IMR-90 (cell line): ENCODE measurements around the gene MYL2. TPM values are rescaled to one million over a fixed set of nuclear protein-coding genes. Genes with fewer than 3 reads are reported as not detected.

ENCODE experiments used
- ATAC-seq: fragments of 200-7000 bp; cut with Tn5 transposase; 2 replicates; pipeline ENCODE4 v1.9.1; 2020; ENCODE audit warnings: low read depth, mild to moderate bottlenecking, moderate library complexity
- BruUV-seq: library from RNA; stranded (reverse); fragments of 400-500 nt; replicated peaks from 2 replicates; lab custom pipeline; 2021; lab: Mats Ljungman, UMichigan
- CTCF ChIA-PET: fragments of 300-600 bp; formaldehyde crosslinking; extraction: SDS; loops from one replicate; lab custom pipeline; 2021; ENCODE audit warnings: antibody characterized with exemption; lab: Yijun Ruan, JAX
- POLR2A ChIA-PET: fragments of 300-600 bp; sonication (Branson Sonifier 250); formaldehyde crosslinking; loops from one replicate; lab custom pipeline; 2022; ENCODE audit warnings: antibody characterized with exemption; ENCODE audit not compliant: unreplicated experiment; lab: Charles Lee
- DNase-seq: peaks from one replicate; pipeline ENCODE4 v3.0.0; 2013
- H2AFZ ChIP-seq: replicated peaks from 2 replicates; pipeline ENCODE3; 2013; ENCODE audit warnings: low read length, mild to moderate bottlenecking; ENCODE audit not compliant: poor library complexity
- H2AK5ac ChIP-seq: 2 replicates; pipeline ENCODE4 v1.6.1; 2013; ENCODE audit warnings: low read depth, low read length, inconsistent platforms
- H2AK9ac ChIP-seq: replicated peaks from 2 replicates; pipeline ENCODE3; 2013; ENCODE audit warnings: mild to moderate bottlenecking, low read depth, low read length, moderate library complexity; ENCODE audit not compliant: poor library complexity
- H2BK120ac ChIP-seq: 2 replicates; pipeline ENCODE4 v1.6.1; 2013; ENCODE audit warnings: low read depth, low read length, inconsistent platforms
- H2BK15ac ChIP-seq: 3 replicates; pipeline ENCODE4 v1.6.1; 2013; ENCODE audit warnings: low read depth, low read length, inconsistent platforms
- H2BK20ac ChIP-seq: 2 replicates; pipeline ENCODE4 v1.6.1; 2013; ENCODE audit warnings: low read depth, mild to moderate bottlenecking, inconsistent platforms, low read length, moderate library complexity
- H2BK5ac ChIP-seq: 2 replicates; pipeline ENCODE4 v1.6.1; 2013; ENCODE audit warnings: mild to moderate bottlenecking, low read depth, low read length, inconsistent platforms; ENCODE audit not compliant: poor library complexity, severe bottlenecking
- H3K14ac ChIP-seq: replicated peaks from 2 replicates; pipeline ENCODE4 v1.6.1; 2013; ENCODE audit warnings: low read depth, low read length, inconsistent platforms
- H3K18ac ChIP-seq: 2 replicates; pipeline ENCODE4 v1.6.1; 2013; ENCODE audit warnings: low read depth, low read length, control low read depth
- H3K23ac ChIP-seq: 2 replicates; pipeline ENCODE4 v1.6.1; 2013; ENCODE audit warnings: low read depth, low read length, inconsistent platforms
- H3K27ac ChIP-seq: 2 replicates; pipeline ENCODE4 v1.5.1; 2013; ENCODE audit warnings: mild to moderate bottlenecking, control low read depth, low read length; ENCODE audit not compliant: insufficient read depth
- H3K27me3 ChIP-seq: 2 replicates; pipeline ENCODE4 v1.6.1; 2013; ENCODE audit warnings: low read length; ENCODE audit not compliant: control insufficient read depth, insufficient read depth
- H3K36me3 ChIP-seq: 2 replicates; pipeline ENCODE4 v1.6.1; 2013; ENCODE audit warnings: low read length, mixed read lengths; ENCODE audit not compliant: control insufficient read depth, insufficient read depth
- H3K4ac ChIP-seq: 2 replicates; pipeline ENCODE4 v1.6.1; 2013; ENCODE audit warnings: low read depth, low read length, inconsistent platforms
- H3K4me1 ChIP-seq: 2 replicates; pipeline ENCODE4 v1.6.1; 2013; ENCODE audit warnings: low read length, mixed read lengths; ENCODE audit not compliant: control insufficient read depth, insufficient read depth
- H3K4me2 ChIP-seq: 2 replicates; pipeline ENCODE4 v1.6.1; 2013; ENCODE audit warnings: low read depth, mild to moderate bottlenecking, control low read depth, low read length, moderate library complexity
- H3K4me3 ChIP-seq: 2 replicates; pipeline ENCODE4 v1.5.1; 2013; ENCODE audit warnings: low read depth, mild to moderate bottlenecking, control low read depth, low read length, moderate library complexity; ENCODE audit not compliant: insufficient read depth
- H3K56ac ChIP-seq: 2 replicates; pipeline ENCODE4 v1.6.1; 2013; ENCODE audit warnings: low read length, inconsistent platforms; ENCODE audit not compliant: insufficient read depth; ENCODE audit errors: extremely low read depth
- H3K79me1 ChIP-seq, 2 experiments: 2 replicates each; pipeline ENCODE4 v1.6.1; 2013; ENCODE audit warnings: low read length in 2 of 2, inconsistent platforms in 1 of 2, low read depth in 1 of 2
- H3K9ac ChIP-seq: 2 replicates; pipeline ENCODE4 v1.6.1; 2013; ENCODE audit warnings: low read depth, low read length, control low read depth
- H3K9me1 ChIP-seq: 2 replicates; pipeline ENCODE4 v1.6.1; 2013; ENCODE audit warnings: low read length, inconsistent platforms; ENCODE audit not compliant: insufficient read depth
- H3K9me3 ChIP-seq: 2 replicates; pipeline ENCODE4 v1.6.1; 2013; ENCODE audit warnings: low read length; ENCODE audit not compliant: control insufficient read depth, insufficient read depth
- H4K20me1 ChIP-seq: 2 replicates; pipeline ENCODE4 v1.6.1; 2013; ENCODE audit warnings: low read length, inconsistent platforms; ENCODE audit not compliant: insufficient read depth
- H4K5ac ChIP-seq: 2 replicates; pipeline ENCODE4 v1.6.1; 2013; ENCODE audit warnings: mild to moderate bottlenecking, low read depth, low read length, control low read depth
- H4K8ac ChIP-seq, 2 experiments: 2 replicates each; pipeline ENCODE4 v1.6.1; 2013; ENCODE audit warnings: low read depth in 2 of 2, low read length in 2 of 2, control low read depth in 1 of 2, inconsistent platforms in 1 of 2
- H4K91ac ChIP-seq: 2 replicates; pipeline ENCODE4 v1.6.1; 2013; ENCODE audit warnings: low read depth, low read length, inconsistent platforms; ENCODE audit not compliant: insufficient read depth
- BHLHE40 ChIP-seq: fragments of 150-350 bp; IDR thresholded peaks from 2 replicates; pipeline ENCODE4 v1.6.1; 2016; ENCODE audit warnings: mild to moderate bottlenecking, low read depth, low read length
- CEBPB ChIP-seq: IDR thresholded peaks from 2 replicates; pipeline ENCODE4 v1.6.1; 2012; ENCODE audit warnings: low read depth, low read length, improper control_type of control experiment
- CHD1 ChIP-seq: IDR thresholded peaks from 2 replicates; pipeline ENCODE4 v1.6.1; 2012; ENCODE audit warnings: low read depth, low read length, improper control_type of control experiment
- FOS ChIP-seq: fragments of 150-350 bp; IDR thresholded peaks from 2 replicates; pipeline ENCODE4 v1.6.1; 2016; ENCODE audit warnings: low read depth, low read length
- MAFK ChIP-seq: IDR thresholded peaks from 2 replicates; pipeline ENCODE4 v1.6.1; 2012; ENCODE audit warnings: low read depth, low read length, improper control_type of control experiment
- MAZ ChIP-seq: IDR thresholded peaks from 2 replicates; pipeline ENCODE4 v1.6.1; 2012; ENCODE audit warnings: low read depth, mild to moderate bottlenecking, low read length, improper control_type of control experiment, moderate library complexity, borderline replicate concordance
- MXI1 ChIP-seq: IDR thresholded peaks from 2 replicates; pipeline ENCODE4 v1.6.1; 2012; ENCODE audit warnings: low read depth, mild to moderate bottlenecking, low read length, moderate library complexity, borderline replicate concordance
- NFE2L2 ChIP-seq: fragments of 150-350 bp; IDR thresholded peaks from 2 replicates; pipeline ENCODE4 v1.6.1; 2016; ENCODE audit warnings: low read depth, mild to moderate bottlenecking, low read length
- POLR2A ChIP-seq: IDR thresholded peaks from 2 replicates; pipeline ENCODE4 v1.6.1; 2012; ENCODE audit warnings: mild to moderate bottlenecking, low read depth, low read length
- RAD21 ChIP-seq: IDR thresholded peaks from 2 replicates; pipeline ENCODE4 v1.6.1; 2012; ENCODE audit warnings: low read length, improper control_type of control experiment
- RCOR1 ChIP-seq: IDR thresholded peaks from 2 replicates; pipeline ENCODE4 v1.6.1; 2012; ENCODE audit warnings: mild to moderate bottlenecking, low read length, improper control_type of control experiment; ENCODE audit not compliant: insufficient replicate concordance
- RFX5 ChIP-seq: IDR thresholded peaks from 2 replicates; pipeline ENCODE4 v1.8.0; 2012; ENCODE audit warnings: low read depth, mild to moderate bottlenecking, low read length, moderate library complexity
- SMC3 ChIP-seq: fragments of 150-350 bp; IDR thresholded peaks from 2 replicates; pipeline ENCODE4 v1.6.1; 2016; ENCODE audit warnings: low read depth, mild to moderate bottlenecking, antibody characterized with exemption, low read length, moderate library complexity
- WGBS, 2 experiments: methylation state at CpG; one replicate each; pipeline versions ENCODE4 v1.1.5 to v1.1.7; 2013; ENCODE audit warnings: missing lambda C conversion rate in 2 of 2; ENCODE audit not compliant: insufficient read length in 1 of 2; ENCODE audit errors: extremely low coverage in 2 of 2; 5-methylcytosine and 5-hydroxymethylcytosine counted together
- dilution Hi-C: fragments of 300-500 bp; cut with HindIII; formaldehyde crosslinking; loops from one replicate; pipeline ENCODE4 v1.14.3; 2018; ENCODE audit warnings: low sequenced_read_pairs; ENCODE audit not compliant: unreplicated experiment
- in situ Hi-C: fragments of 300-500 bp; cut with MboI; formaldehyde crosslinking; loops from 3 replicates; pipeline ENCODE4 v1.14.3; 2019; ENCODE audit warnings: low sequenced_read_pairs, inconsistent platforms, mixed read lengths
- intact Hi-C: fragments of 100-400 bp; cut with micrococcal nuclease; formaldehyde crosslinking; loops from 2 replicates; pipeline ENCODE4 v1.10.0; 2022
- polyA plus RNA-seq, 3 experiments: library from polyadenylated mRNA; depleted of rRNA; stranded (reverse); fragments of >200 nt; gene quantifications; 2 replicates each; pipeline ENCODE4 v1.2.3, GENCODE V29; 2012; ENCODE audit warnings: low replicate concordance in 1 of 3
- total RNA-seq: library from RNA; depleted of rRNA; stranded (reverse); fragments of >200 nt; gene quantifications from 2 replicates; pipeline ENCODE4 v1.2.3, GENCODE V29; 2012
- TF ChIP-seq, protein P1 (sequence below): fragments of 150-350 bp; IDR thresholded peaks from 2 replicates; pipeline ENCODE4 v1.6.1; 2016; ENCODE audit warnings: low read depth, mild to moderate bottlenecking, low read length, moderate library complexity, borderline replicate concordance
- TF ChIP-seq, protein P2 (sequence below): conservative IDR thresholded peaks from 2 replicates; pipeline ENCODE4 v1.5.1; 2012; ENCODE audit warnings: mild to moderate bottlenecking, low read depth, low read length, improper control_type of control experiment

The MYL2 gene
- total and polyA plus RNA-seq, 2 of the 4 experiments (the other 2 are of a cell fraction), result not detected

DNA sequence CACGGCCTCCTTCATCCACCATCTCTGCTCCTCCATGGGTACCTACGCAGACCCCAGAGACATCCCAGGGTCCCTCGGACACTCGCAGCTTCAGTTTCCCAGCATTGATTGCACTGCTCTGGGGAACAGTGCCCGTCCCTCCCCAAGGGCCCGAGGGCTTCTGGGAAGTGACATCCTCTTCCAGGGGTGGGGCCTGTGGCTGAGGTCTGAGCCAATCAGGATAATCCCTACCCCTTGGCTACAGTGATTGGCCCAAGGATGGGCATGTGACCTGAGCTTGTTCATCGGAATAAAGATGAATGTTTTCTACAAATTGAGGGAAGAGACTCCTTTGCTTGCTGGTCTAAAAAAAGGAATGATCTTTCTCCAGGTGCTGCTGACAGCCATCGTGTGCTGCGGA lies 37.3 kb upstream of the MYL2 start:
- CTCF ChIA-PET, result no interaction called here
- Histone ChIP-seq H3K79me1 (no peaks in the 10 kb centered on the region), H2AFZ (no peak overlapping the region)

More for the DNA sequence above, 37.3 kb upstream of the MYL2 start:
- Histone ChIP-seq H3K27me3 (no peaks in the 10 kb centered on the region), H3K14ac (no peak overlapping the region), H2BK120ac (no peak overlapping the region), H3K27ac (no peak overlapping the region), H3K36me3 (no peaks in the 10 kb centered on the region), H3K9me1 (no peaks in the 10 kb centered on the region), H4K20me1 (no peaks in the 10 kb centered on the region), H3K4me1 (no peaks in the 10 kb centered on the region), H3K18ac (no peak overlapping the region), H3K23ac (no peak overlapping the region), H4K91ac (no peak overlapping the region), H4K5ac (no peak overlapping the region), H2AK5ac (no peak overlapping the region), H3K9ac (no peak overlapping the region), H2AK9ac (no peak overlapping the region), H3K4ac (no peak overlapping the region), H3K4me2 (no peak overlapping the region), H3K4me3 (no peak overlapping the region), H2BK5ac (no peak overlapping the region), H2BK15ac (no peak overlapping the region), H3K9me3 (no peaks in the 10 kb centered on the region), H4K8ac (no peak overlapping the region), H2BK20ac (no peak overlapping the region), H3K56ac (no peak overlapping the region)
- POLR2A ChIA-PET, result no interaction called here
- in situ Hi-C loops (no loop called here), dilution Hi-C loops (no loop called here), intact Hi-C loops (no loop called here)
- no peak for TF ChIP-seq SMC3
- TF ChIP-seq CHD1, result no peak
- TF ChIP-seq MAFK, result no peak
- TF ChIP-seq MXI1, result no peak
- TF ChIP-seq BHLHE40, result no peak
- TF ChIP-seq, protein P1, sequence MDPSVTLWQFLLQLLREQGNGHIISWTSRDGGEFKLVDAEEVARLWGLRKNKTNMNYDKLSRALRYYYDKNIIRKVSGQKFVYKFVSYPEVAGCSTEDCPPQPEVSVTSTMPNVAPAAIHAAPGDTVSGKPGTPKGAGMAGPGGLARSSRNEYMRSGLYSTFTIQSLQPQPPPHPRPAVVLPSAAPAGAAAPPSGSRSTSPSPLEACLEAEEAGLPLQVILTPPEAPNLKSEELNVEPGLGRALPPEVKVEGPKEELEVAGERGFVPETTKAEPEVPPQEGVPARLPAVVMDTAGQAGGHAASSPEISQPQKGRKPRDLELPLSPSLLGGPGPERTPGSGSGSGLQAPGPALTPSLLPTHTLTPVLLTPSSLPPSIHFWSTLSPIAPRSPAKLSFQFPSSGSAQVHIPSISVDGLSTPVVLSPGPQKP, result no peak
- TF ChIP-seq RAD21, result no peak
- TF ChIP-seq, protein P2, sequence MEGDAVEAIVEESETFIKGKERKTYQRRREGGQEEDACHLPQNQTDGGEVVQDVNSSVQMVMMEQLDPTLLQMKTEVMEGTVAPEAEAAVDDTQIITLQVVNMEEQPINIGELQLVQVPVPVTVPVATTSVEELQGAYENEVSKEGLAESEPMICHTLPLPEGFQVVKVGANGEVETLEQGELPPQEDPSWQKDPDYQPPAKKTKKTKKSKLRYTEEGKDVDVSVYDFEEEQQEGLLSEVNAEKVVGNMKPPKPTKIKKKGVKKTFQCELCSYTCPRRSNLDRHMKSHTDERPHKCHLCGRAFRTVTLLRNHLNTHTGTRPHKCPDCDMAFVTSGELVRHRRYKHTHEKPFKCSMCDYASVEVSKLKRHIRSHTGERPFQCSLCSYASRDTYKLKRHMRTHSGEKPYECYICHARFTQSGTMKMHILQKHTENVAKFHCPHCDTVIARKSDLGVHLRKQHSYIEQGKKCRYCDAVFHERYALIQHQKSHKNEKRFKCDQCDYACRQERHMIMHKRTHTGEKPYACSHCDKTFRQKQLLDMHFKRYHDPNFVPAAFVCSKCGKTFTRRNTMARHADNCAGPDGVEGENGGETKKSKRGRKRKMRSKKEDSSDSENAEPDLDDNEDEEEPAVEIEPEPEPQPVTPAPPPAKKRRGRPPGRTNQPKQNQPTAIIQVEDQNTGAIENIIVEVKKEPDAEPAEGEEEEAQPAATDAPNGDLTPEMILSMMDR, result no peak
- no peak for TF ChIP-seq POLR2A
- TF ChIP-seq NFE2L2, result no peak
- TF ChIP-seq RFX5, result no peak
- TF ChIP-seq MAZ, result no peak
- TF ChIP-seq FOS, result no peak
- TF ChIP-seq RCOR1, result no peak
- TF ChIP-seq CEBPB, result no peak
- no TSS peak for BruUV-seq
- no peak for ATAC-seq
- 47% methylated on average over 4 of the region's 9 CpGs; no CpG with 5 or more reads in 1 of the 2 experiments for WGBS, 2 experiments
- no peak for DNase-seq
